Right lobe of liver (tissue), 6 donors: Measurements from ENCODE around the gene SPATA3. TPM values are rescaled to one million over a fixed set of nuclear protein-coding genes. Genes with fewer than 3 reads are reported as not detected.

Experiments
- ATAC-seq, 4 donors: fragments of 200-7000 bp; cut with Tn5 transposase; one replicate each; pipeline ENCODE4 v1.9.1; 2020; ENCODE audit warnings: mild to moderate bottlenecking in 4 of 4, moderate library complexity in 4 of 4
- DNase-seq, 3 donors: peaks; one replicate each; pipeline ENCODE4 v3.0.0-alpha.2; 2020
- H3K27ac ChIP-seq, 3 donors: fragments of 200-600 bp; one replicate each; pipeline ENCODE4 v1.8.0; 2022
- H3K27me3 ChIP-seq, 2 donors: fragments of 200-600 bp; one replicate each; pipeline ENCODE4 v1.8.0; 2022
- H3K36me3 ChIP-seq, 4 donors: fragments of 200-600 bp; sonication (generic) in 1 of 4; one replicate each; pipeline versions ENCODE4 v1.5.1 to v1.8.0; 2017 to 2022; ENCODE audit warnings: control low read depth in 1 of 4
- H3K4me1 ChIP-seq, 4 donors: fragments of 200-600 bp; sonication (generic) in 1 of 4; one replicate each; pipeline versions ENCODE4 v1.5.1 to v1.8.0; 2017 to 2022; ENCODE audit warnings: control low read depth in 1 of 4
- H3K4me3 ChIP-seq, 3 donors: fragments of 200-600 bp; one replicate each; pipeline ENCODE4 v1.8.0; 2022
- H3K9me3 ChIP-seq, 4 donors: fragments of 200-600 bp; sonication (generic) in 1 of 4; one replicate each; pipeline versions ENCODE4 v1.5.1 to v1.8.0; 2017 to 2022; ENCODE audit warnings: control low read depth in 1 of 4
- CTCF ChIP-seq, 4 donors: fragments of 200-600 bp in 3 of 4; fragments of 450-650 bp in 1 of 4; IDR thresholded peaks; one replicate each; pipeline versions ENCODE4 v1.5.1 to v1.8.0; 2016 to 2022; ENCODE audit warnings: antibody characterized with exemption in 4 of 4, mild to moderate bottlenecking in 2 of 4
- POLR2A ChIP-seq: fragments of 450-650 bp; IDR thresholded peaks from one replicate; pipeline ENCODE4 v1.6.1; 2017; ENCODE audit warnings: antibody characterized with exemption, mild to moderate bottlenecking
- WGBS: methylation state at CpG from one replicate; pipeline ENCODE4 v1.1.6; 2018; ENCODE audit warnings: low coverage, low lambda C conversion rate; ENCODE audit not compliant: insufficient coverage; ENCODE audit errors: missing lambda C conversion rate; 5-methylcytosine and 5-hydroxymethylcytosine counted together
- intact Hi-C, 2 donors: fragments of 100-400 bp; cut with DNase I; formaldehyde crosslinking; loops; one replicate each; pipeline versions ENCODE4 v1.11.2 to v1.14.1; 2022
- total RNA-seq, 6 experiments: library from RNA; depleted of rRNA in 2 of 6; stranded (reverse); fragments of >200 nt in 2 of 6; fragmentation: NEBNext Ultra II Directional in 3 of 6; extraction: Animal tissue kit (Norgen Biotek cat#: 25700) in 3 of 6; gene quantifications; one replicate each; pipeline versions ENCODE4 v1.1.0 to v1.2.4, GENCODE V29; 2016 to 2023
- donor health status: DM: no; HTN: yes; CAD: no.
- donor health status: DM: no; HTN: no; CAD: no.
- donor health status: DM: no; HTN: no; CAD: no.
- donor health status: DM: no; HTN: yes; CAD: no.
- donor health status: DM: no; HTN: yes; CAD: no.

Gene SPATA3
- total RNA-seq, 6 experiments from 2014 or later, result not detected

DNA sequence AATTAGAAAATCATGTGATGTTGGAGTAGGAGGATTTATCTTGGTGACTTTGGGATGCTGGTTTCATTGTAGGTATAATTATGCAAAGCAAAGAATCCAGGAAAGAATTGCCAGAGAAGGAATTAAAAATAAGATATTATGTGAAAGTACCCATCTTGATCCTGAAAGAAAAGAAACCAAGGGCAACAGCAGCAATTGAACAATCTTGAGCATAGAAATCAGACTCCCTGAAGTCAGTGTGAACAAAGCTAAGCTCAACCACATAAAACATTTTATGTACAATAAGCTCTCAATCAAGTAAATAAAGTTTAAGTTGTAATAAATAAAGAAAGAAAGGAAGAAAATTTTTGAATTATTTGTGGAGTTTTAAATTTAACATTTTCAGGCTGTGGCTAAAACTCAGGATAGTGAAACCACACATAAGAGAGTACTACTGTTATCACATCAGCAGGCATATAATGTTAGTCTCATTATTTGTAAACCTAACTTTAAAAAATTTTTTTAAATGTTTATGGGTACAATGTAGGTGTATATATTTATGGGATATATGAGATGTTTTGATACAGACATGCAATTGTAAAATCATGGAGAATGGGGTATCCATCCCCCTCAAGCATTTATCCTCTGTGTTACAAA, 38.0 kb upstream of the SPATA3 start:
- peaks cover 0 to 15% of the 10 kb centered on the region in 2 donors for H3K27me3 ChIP-seq
- no peak for DNase-seq
- H3K9me3 ChIP-seq, result no peaks in the 10 kb centered on the region
- ATAC-seq, result no peak
- no peak overlapping the region for H3K27ac ChIP-seq
- intact Hi-C loops, result no loop called here
- peak overlapping the region; percentile 1 to 39 (median 9) for H3K4me3 ChIP-seq
- H3K36me3 ChIP-seq, result no peaks in the 10 kb centered on the region
- TF ChIP-seq CTCF (IDR thresholded peaks at IDR 0.05) (no peak), POLR2A (no peak)
- peaks cover 0 to 11% (median 3%) of the 10 kb centered on the region in 4 donors for H3K4me1 ChIP-seq

DNA sequence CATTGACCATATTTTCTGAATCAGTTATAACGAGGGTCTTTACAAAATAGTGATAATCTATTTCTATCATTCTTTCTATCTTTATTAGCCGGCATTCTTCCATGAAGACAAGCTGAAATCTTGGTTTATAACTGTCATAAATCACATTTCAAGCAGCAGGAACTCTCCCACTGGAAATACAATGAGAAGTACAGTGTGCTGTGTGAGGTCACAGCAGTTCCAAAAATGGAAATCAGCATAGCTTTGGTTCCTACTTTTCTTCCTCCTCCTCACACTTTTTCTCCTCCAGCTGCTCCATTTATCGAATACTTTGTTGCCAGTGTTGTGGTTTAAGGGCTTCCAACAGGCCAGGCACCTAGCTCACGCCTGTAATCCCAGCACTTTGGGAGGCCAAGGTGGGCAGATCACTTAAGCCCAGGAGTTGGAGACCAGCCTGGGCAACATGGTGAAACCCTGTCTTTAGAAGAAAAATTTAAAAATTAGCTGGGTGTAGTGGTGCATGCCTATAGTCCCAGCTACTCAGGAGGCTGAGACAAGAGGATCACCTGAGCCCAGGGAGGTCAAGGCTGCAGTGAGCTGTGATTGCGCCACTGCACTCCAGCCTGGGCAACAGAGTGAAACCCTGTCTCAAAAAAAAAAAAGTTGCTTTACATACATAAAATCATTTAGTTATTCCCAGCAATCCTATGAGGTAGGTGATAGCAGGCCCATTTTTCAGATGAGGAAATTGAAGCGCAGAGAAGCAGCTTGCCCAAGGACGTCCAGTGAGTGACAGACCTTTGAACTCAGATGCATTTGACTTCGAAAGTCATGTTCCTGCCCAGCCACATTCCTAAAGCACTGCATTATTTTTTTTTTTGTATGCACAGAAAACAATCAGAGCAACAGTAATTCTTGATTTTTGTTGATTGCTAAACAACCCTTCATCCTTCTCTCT, 36.8 kb upstream of the SPATA3 start:
- TF ChIP-seq CTCF (IDR thresholded peaks at IDR 0.05) (no peak), POLR2A (no peak)
- no peaks in the 10 kb centered on the region for H3K36me3 ChIP-seq
- H3K27me3 ChIP-seq, result peaks cover 0 to 15% of the 10 kb centered on the region in 2 donors
- ATAC-seq, result no peak
- H3K4me1 ChIP-seq, result peaks cover 0 to 11% (median 3%) of the 10 kb centered on the region in 4 donors
- no peak overlapping the region for H3K4me3 ChIP-seq
- no peak overlapping the region for H3K27ac ChIP-seq
- DNase-seq, result no peak
- WGBS, result 77% methylated on average over 8 of the region's 8 CpGs
- H3K9me3 ChIP-seq, result no peaks in the 10 kb centered on the region
- intact Hi-C loops, result no loop called here

- intact Hi-C loops, result no loop called here
- peak; percentile 42 to 78 (median 66) for ATAC-seq
- H3K27ac ChIP-seq, result no peak overlapping the region
Observed at GRCh38 chr2:230960026-230960425, 35.9 kb upstream of the SPATA3 start.

GRCh38 chr2:230961091-230961491, 34.8 kb upstream of the SPATA3 start:
- Histone ChIP-seq H3K4me1 (peaks cover 0 to 11% (median 3%) of the 10 kb centered on the region in 4 donors), H3K27me3 (peaks cover 0 to 15% of the 10 kb centered on the region in 2 donors), H3K4me3 (no peak overlapping the region), H3K36me3 (no peaks in the 10 kb centered on the region), H3K9me3 (no peaks in the 10 kb centered on the region), H3K27ac (no peak overlapping the region)
- DNase-seq (no peak), ATAC-seq (no peak)
- TF ChIP-seq CTCF (IDR thresholded peaks at IDR 0.05) (no peak), POLR2A (no peak)
- intact Hi-C loops, result no loop called here
- WGBS, result 53% methylated on average over 3 of the region's 3 CpGs

More at GRCh38 chr2:230960026-230960425, 35.9 kb upstream of the SPATA3 start:
- Histone ChIP-seq H3K9me3 (no peaks in the 10 kb centered on the region), H3K27me3 (peaks cover 0 to 15% of the 10 kb centered on the region in 2 donors), H3K36me3 (no peaks in the 10 kb centered on the region), H3K4me1 (peaks cover 0 to 11% (median 3%) of the 10 kb centered on the region in 4 donors), H3K4me3 (no peak overlapping the region)
- no peak for DNase-seq
- TF ChIP-seq CTCF (IDR thresholded peaks at IDR 0.05) (no peak), POLR2A (no peak)
- WGBS, result 38% methylated on average over 1 of the region's 1 CpG
